Measurements from ENCODE around the gene TGFB1. TPM values are rescaled to one million over a fixed set of nuclear protein-coding genes. Genes with fewer than 3 reads are reported as not detected.
A peak's percentile ranks its signal among the peaks of the same experiment; 100 is the strongest.

TGFB1 gene
- polyA plus RNA-seq, 1 of the 3 experiments (the other 2 are of a cell fraction): 25.5 TPM

DNA sequence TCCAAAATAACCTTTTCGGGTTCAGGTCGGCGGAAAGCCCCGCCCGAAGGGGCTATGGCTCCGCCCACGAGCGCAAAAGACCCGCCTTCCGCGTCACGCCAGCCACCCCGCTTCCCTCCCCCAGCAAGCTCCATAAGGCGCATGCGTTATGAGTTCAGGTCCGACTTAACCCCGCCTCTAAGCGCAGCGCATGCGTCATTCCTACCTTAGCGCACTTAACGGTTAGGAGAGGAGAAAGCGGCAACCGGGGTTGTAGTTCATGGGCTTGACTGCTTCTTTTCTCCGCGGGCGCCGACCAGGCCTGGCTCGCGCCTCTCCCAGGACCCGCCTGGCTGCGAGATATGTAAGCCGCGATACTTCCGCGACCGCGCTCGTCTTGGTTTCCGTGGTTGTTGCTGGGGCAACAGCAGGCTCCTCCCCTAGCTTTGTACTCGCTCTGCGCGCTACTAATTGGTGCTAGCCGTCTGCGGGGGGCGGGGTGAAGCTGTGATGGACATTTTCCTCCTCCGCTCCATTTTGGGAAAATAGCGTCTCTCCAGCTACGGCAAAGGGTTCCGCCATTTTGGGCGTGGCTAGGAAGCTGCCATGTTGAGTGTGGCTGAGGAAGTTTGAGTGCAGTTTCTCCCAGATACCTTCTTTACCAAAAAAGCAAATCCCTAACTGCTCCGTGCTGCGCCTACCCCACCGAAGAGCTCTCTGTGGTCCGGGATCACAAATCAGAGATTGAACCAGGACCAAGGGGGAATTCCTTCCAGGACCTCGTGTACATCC lies 10.2 kb upstream of the TGFB1 start, which contains the start of gene B9D2:
TSS of gene B9D2 (minus strand) at position 397 of the 771 bp plus-strand sequence. CDS start 630 bp downstream, outside the sequence.
- peaks cover 39% of the 10 kb centered on the region for H3K79me2 ChIP-seq (ENCODE audit: insufficient read depth)
- H3K4me3 ChIP-seq (ENCODE audit: low read depth in 2 of 2, low read length in 1 of 2): peak within 1 kb of the TSS; percentile 68 to 79
- ChIA-PET POLR2A (interaction anchor here (0.6 to 1.4 kb wide), 6 partner anchors 8 to 65 kb away, joined by 3 to 5 read pairs (median 3); partner anchors contain the start of gene TGFB1), CTCF (interaction anchor here (0.8 to 1.9 kb wide), 8 partner anchors 9 to 206 kb away, joined by 3 to 7 read pairs (median 5); no protein-coding TSS in a partner anchor)
- no peaks in the 10 kb centered on the region for H3K27me3 ChIP-seq (ENCODE audit: insufficient read depth)
- peak; percentile 97 for DNase-seq
- peak within 1 kb of the TSS; percentile 96 to 99 for H3K27ac ChIP-seq (ENCODE audit: low read depth in 2 of 2, low read length in 1 of 2)
- H3K9me2 ChIP-seq: no peaks in the 10 kb centered on the region
- H2AFZ ChIP-seq (ENCODE audit: low read depth): peak within 1 kb of the TSS; percentile 82
- H3K4me2 ChIP-seq: peak within 1 kb of the TSS; percentile 78
- 1% methylated on average over 35 of the region's 56 CpGs for WGBS (ENCODE audit: low lambda C conversion rate)
- H3K4me1 ChIP-seq (ENCODE audit: control insufficient read depth in 1 of 2, insufficient read depth in 2 of 2, low read depth in 1 of 2, low read length in 1 of 2): peaks cover 9 to 15% of the 10 kb centered on the region in 2 experiments; a peak in 3 of 4 replicates
- no peaks in the 10 kb centered on the region for H3K9me3 ChIP-seq
- H3K9ac ChIP-seq: peak within 1 kb of the TSS; percentile 93
- peaks cover 4% of the 10 kb centered on the region; the same call in 1 of the 2 replicates for H4K20me1 ChIP-seq (ENCODE audit: insufficient read depth)
- peaks cover 0 to 3% of the 10 kb centered on the region in 2 experiments for H3K36me3 ChIP-seq (replicated peaks in 1 of 2; ENCODE audit: control insufficient read depth in 1 of 2, insufficient read depth in 2 of 2, low read length in 1 of 2)
- H3F3A ChIP-seq (replicated peaks; ENCODE audit: insufficient read depth): peaks cover 17% of the 10 kb centered on the region
- TF ChIP-seq NRF1 (IDR thresholded peaks at IDR 0.05; ENCODE audit: low read depth, low read length): peak; percentile 92
- TF ChIP-seq, protein P1, sequence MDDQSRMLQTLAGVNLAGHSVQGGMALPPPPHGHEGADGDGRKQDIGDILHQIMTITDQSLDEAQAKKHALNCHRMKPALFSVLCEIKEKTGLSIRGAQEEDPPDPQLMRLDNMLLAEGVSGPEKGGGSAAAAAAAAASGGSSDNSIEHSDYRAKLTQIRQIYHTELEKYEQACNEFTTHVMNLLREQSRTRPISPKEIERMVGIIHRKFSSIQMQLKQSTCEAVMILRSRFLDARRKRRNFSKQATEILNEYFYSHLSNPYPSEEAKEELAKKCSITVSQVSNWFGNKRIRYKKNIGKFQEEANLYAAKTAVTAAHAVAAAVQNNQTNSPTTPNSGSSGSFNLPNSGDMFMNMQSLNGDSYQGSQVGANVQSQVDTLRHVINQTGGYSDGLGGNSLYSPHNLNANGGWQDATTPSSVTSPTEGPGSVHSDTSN (IDR thresholded peaks at IDR 0.05): peak; percentile 95
- TF ChIP-seq RXRA (IDR thresholded peaks at IDR 0.05; ENCODE audit: borderline replicate concordance, low read depth): no peak
- TF ChIP-seq TEAD4 (IDR thresholded peaks at IDR 0.05; ENCODE audit: borderline replicate concordance, insufficient read depth): no peak
- TF ChIP-seq EP300 (IDR thresholded peaks at IDR 0.05; ENCODE audit: borderline replicate concordance in 1 of 2, low read depth in 1 of 2, low read length in 1 of 2): no peak
- TF ChIP-seq NFIC (IDR thresholded peaks at IDR 0.05; ENCODE audit: borderline replicate concordance): no peak
- TF ChIP-seq, protein P2, sequence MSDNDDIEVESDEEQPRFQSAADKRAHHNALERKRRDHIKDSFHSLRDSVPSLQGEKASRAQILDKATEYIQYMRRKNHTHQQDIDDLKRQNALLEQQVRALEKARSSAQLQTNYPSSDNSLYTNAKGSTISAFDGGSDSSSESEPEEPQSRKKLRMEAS (IDR thresholded peaks at IDR 0.05; ENCODE audit: low read depth): peak; percentile 41; the same call in 1 of the 2 replicates
- TF ChIP-seq RCOR1 (IDR thresholded peaks at IDR 0.05; ENCODE audit: low read length): no peak
- TF ChIP-seq TAF1 (IDR thresholded peaks at IDR 0.05; ENCODE audit: borderline replicate concordance, low read depth, low read length): peak; percentile 37; the same call in 1 of the 2 replicates
- TF ChIP-seq MEF2A (IDR thresholded peaks at IDR 0.05; ENCODE audit: borderline replicate concordance, low read depth): no peak
- no peak for TF ChIP-seq FOXJ3 (CRISPR knock-in tag; IDR thresholded peaks at IDR 0.05)
- no peak for TF ChIP-seq TCF12 (IDR thresholded peaks at IDR 0.05)
- peak; percentile 98 for TF ChIP-seq YY1 (IDR thresholded peaks at IDR 0.05; ENCODE audit: low read depth)
- TF ChIP-seq, protein P3, sequence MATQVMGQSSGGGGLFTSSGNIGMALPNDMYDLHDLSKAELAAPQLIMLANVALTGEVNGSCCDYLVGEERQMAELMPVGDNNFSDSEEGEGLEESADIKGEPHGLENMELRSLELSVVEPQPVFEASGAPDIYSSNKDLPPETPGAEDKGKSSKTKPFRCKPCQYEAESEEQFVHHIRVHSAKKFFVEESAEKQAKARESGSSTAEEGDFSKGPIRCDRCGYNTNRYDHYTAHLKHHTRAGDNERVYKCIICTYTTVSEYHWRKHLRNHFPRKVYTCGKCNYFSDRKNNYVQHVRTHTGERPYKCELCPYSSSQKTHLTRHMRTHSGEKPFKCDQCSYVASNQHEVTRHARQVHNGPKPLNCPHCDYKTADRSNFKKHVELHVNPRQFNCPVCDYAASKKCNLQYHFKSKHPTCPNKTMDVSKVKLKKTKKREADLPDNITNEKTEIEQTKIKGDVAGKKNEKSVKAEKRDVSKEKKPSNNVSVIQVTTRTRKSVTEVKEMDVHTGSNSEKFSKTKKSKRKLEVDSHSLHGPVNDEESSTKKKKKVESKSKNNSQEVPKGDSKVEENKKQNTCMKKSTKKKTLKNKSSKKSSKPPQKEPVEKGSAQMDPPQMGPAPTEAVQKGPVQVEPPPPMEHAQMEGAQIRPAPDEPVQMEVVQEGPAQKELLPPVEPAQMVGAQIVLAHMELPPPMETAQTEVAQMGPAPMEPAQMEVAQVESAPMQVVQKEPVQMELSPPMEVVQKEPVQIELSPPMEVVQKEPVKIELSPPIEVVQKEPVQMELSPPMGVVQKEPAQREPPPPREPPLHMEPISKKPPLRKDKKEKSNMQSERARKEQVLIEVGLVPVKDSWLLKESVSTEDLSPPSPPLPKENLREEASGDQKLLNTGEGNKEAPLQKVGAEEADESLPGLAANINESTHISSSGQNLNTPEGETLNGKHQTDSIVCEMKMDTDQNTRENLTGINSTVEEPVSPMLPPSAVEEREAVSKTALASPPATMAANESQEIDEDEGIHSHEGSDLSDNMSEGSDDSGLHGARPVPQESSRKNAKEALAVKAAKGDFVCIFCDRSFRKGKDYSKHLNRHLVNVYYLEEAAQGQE (IDR thresholded peaks at IDR 0.05; ENCODE audit: low read depth, low read length): no peak
- TF ChIP-seq SMC3 (IDR thresholded peaks at IDR 0.05; ENCODE audit: low read depth, low read length): no peak
- TF ChIP-seq, protein P4, sequence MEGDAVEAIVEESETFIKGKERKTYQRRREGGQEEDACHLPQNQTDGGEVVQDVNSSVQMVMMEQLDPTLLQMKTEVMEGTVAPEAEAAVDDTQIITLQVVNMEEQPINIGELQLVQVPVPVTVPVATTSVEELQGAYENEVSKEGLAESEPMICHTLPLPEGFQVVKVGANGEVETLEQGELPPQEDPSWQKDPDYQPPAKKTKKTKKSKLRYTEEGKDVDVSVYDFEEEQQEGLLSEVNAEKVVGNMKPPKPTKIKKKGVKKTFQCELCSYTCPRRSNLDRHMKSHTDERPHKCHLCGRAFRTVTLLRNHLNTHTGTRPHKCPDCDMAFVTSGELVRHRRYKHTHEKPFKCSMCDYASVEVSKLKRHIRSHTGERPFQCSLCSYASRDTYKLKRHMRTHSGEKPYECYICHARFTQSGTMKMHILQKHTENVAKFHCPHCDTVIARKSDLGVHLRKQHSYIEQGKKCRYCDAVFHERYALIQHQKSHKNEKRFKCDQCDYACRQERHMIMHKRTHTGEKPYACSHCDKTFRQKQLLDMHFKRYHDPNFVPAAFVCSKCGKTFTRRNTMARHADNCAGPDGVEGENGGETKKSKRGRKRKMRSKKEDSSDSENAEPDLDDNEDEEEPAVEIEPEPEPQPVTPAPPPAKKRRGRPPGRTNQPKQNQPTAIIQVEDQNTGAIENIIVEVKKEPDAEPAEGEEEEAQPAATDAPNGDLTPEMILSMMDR (IDR thresholded peaks at IDR 0.05): no peak
- no peak for TF ChIP-seq RAD21 (IDR thresholded peaks at IDR 0.05; ENCODE audit: low read length)
- TF ChIP-seq, protein P5, sequence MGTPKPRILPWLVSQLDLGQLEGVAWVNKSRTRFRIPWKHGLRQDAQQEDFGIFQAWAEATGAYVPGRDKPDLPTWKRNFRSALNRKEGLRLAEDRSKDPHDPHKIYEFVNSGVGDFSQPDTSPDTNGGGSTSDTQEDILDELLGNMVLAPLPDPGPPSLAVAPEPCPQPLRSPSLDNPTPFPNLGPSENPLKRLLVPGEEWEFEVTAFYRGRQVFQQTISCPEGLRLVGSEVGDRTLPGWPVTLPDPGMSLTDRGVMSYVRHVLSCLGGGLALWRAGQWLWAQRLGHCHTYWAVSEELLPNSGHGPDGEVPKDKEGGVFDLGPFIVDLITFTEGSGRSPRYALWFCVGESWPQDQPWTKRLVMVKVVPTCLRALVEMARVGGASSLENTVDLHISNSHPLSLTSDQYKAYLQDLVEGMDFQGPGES (IDR thresholded peaks at IDR 0.05; ENCODE audit: low read depth, low read length): no peak
- TF ChIP-seq, protein P6, sequence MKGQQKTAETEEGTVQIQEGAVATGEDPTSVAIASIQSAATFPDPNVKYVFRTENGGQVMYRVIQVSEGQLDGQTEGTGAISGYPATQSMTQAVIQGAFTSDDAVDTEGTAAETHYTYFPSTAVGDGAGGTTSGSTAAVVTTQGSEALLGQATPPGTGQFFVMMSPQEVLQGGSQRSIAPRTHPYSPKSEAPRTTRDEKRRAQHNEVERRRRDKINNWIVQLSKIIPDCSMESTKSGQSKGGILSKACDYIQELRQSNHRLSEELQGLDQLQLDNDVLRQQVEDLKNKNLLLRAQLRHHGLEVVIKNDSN (IDR thresholded peaks at IDR 0.05; ENCODE audit: borderline replicate concordance, low read depth): no peak
- TF ChIP-seq, protein P7, sequence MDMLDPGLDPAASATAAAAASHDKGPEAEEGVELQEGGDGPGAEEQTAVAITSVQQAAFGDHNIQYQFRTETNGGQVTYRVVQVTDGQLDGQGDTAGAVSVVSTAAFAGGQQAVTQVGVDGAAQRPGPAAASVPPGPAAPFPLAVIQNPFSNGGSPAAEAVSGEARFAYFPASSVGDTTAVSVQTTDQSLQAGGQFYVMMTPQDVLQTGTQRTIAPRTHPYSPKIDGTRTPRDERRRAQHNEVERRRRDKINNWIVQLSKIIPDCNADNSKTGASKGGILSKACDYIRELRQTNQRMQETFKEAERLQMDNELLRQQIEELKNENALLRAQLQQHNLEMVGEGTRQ (IDR thresholded peaks at IDR 0.05; ENCODE audit: borderline replicate concordance, low read depth, low read length): no peak
- no peak for TF ChIP-seq GATA2 (CRISPR knock-in tag; IDR thresholded peaks at IDR 0.05)
- no peak for TF ChIP-seq FOSL2 (IDR thresholded peaks at IDR 0.05; ENCODE audit: borderline replicate concordance, low read depth)
- TF ChIP-seq ELF1 (IDR thresholded peaks at IDR 0.05): peak; percentile 21; the same call in 1 of the 2 replicates

Data from SK-N-SH (cell line).